Cardiac muscle cell (in vitro differentiated cells and primary cell): ENCODE measurements around the gene LPP. TPM values are rescaled to one million over a fixed set of nuclear protein-coding genes. Genes with fewer than 3 reads are reported as not detected.

Source experiments
- DNase-seq, 2 donors: peaks; one replicate each; pipeline versions ENCODE4 v3.0.0 to v3.0.0-alpha.2; 2010 to 2017; ENCODE audit warnings: low read depth in 1 of 2, low spot score in 1 of 2
- H3K27ac ChIP-seq: fragments of 200-600 bp; sonication (generic); 2 replicates; pipeline ENCODE4 v1.5.1; 2016
- H3K27me3 ChIP-seq: fragments of 200-600 bp; sonication (generic); 2 replicates; pipeline ENCODE4 v1.6.0; 2016; ENCODE audit warnings: control low read depth
- H3K36me3 ChIP-seq: fragments of 200-600 bp; sonication (generic); 2 replicates; pipeline ENCODE4 v1.5.1; 2016; ENCODE audit warnings: control low read depth
- H3K4me1 ChIP-seq: fragments of 200-600 bp; sonication (generic); 2 replicates; pipeline ENCODE4 v1.8.1; 2017; ENCODE audit warnings: low read depth, mild to moderate bottlenecking, mixed run types
- H3K4me3 ChIP-seq: fragments of 200-600 bp; sonication (generic); 2 replicates; pipeline ENCODE4 v1.5.1; 2016; ENCODE audit warnings: mild to moderate bottlenecking
- H3K9me3 ChIP-seq: fragments of 200-600 bp; sonication (generic); 2 replicates; pipeline ENCODE4 v1.5.1; 2017; ENCODE audit warnings: low read depth, mild to moderate bottlenecking, control low read depth
- polyA plus RNA-seq: library from polyadenylated mRNA; unstranded; fragments of >200 nt; fragmentation: Nextera tagmentation; extraction: Ambion mirVana; gene quantifications from 2 replicates; pipeline ENCODE4 v1.2.1, GENCODE V29; 2016
- total RNA-seq: library from RNA; depleted of rRNA; stranded (reverse); fragments of >200 nt; gene quantifications from 2 replicates; pipeline ENCODE4 v1.2.3, GENCODE V29; 2016
- TF ChIP-seq, protein P1 (sequence below): IDR thresholded peaks from 2 replicates; pipeline ENCODE4 v1.5.1; 2012; ENCODE audit warnings: low read depth, mild to moderate bottlenecking, low read length

LPP gene
- total and polyA plus RNA-seq, 2 experiments from 2014 or later: 21.4 to 45.2 TPM

DNA sequence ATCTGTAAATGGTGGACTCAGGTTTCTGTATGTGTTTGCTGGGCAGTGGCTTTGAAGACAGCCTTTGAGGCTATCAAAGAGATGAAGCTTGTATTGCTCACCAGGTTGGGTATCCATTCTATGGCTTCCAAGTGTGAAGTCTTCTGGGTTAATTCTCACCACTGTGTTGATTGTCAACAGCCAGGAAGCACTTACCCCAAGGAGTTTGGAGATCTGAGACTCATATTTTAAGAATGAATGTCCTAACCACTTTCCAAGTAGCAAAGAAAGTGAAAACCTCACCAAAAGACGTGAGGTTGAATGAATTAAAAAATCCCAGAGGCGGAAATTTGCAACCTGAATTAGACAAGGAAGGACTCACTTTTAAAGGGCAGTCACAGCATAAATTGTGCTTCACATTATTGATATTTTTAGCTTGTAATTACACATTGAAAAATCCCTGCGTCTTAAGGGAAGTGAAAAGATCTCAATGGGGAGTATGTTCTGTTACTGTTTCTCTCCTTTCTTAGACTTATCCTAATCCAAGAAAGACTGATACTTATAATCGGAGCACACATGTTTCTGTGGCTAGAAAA lies 713.8 kb downstream of the LPP start:
- Histone ChIP-seq H3K27me3 (no peaks in the 10 kb centered on the region), H3K36me3 (no peaks in the 10 kb centered on the region), H3K4me3 (no peak overlapping the region), H3K27ac (no peak overlapping the region), H3K4me1 (peaks cover 8% of the 10 kb centered on the region), H3K9me3 (no peaks in the 10 kb centered on the region)
- DNase-seq: no peak
- TF ChIP-seq, protein P1, sequence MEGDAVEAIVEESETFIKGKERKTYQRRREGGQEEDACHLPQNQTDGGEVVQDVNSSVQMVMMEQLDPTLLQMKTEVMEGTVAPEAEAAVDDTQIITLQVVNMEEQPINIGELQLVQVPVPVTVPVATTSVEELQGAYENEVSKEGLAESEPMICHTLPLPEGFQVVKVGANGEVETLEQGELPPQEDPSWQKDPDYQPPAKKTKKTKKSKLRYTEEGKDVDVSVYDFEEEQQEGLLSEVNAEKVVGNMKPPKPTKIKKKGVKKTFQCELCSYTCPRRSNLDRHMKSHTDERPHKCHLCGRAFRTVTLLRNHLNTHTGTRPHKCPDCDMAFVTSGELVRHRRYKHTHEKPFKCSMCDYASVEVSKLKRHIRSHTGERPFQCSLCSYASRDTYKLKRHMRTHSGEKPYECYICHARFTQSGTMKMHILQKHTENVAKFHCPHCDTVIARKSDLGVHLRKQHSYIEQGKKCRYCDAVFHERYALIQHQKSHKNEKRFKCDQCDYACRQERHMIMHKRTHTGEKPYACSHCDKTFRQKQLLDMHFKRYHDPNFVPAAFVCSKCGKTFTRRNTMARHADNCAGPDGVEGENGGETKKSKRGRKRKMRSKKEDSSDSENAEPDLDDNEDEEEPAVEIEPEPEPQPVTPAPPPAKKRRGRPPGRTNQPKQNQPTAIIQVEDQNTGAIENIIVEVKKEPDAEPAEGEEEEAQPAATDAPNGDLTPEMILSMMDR: no peak

DNA sequence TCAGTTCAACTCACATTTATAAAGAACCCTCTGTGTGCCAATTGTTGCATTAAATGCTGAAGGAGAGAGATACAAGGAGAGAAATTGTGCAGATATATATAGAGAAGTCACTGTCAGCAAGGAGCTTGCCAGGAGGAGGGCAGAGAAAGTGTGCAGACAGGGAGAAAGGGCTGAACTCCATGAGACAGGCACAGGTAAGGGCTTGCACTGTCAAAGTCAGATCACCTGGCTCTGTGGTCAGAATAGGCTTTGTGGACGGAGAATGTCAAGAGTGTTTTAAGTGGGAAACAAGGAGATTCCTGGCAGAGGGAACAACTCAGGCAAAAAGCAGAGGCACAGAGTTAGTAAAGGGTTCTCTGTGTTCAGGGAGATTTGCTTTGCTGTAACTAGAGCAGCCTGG lies 714.8 kb downstream of the LPP start:
- DNase-seq: no peak
- Histone ChIP-seq H3K9me3 (no peaks in the 10 kb centered on the region), H3K4me1 (peaks cover 5% of the 10 kb centered on the region), H3K4me3 (no peak overlapping the region), H3K27ac (no peak overlapping the region), H3K27me3 (no peaks in the 10 kb centered on the region), H3K36me3 (no peaks in the 10 kb centered on the region)
- TF ChIP-seq, protein P1: no peak

DNA sequence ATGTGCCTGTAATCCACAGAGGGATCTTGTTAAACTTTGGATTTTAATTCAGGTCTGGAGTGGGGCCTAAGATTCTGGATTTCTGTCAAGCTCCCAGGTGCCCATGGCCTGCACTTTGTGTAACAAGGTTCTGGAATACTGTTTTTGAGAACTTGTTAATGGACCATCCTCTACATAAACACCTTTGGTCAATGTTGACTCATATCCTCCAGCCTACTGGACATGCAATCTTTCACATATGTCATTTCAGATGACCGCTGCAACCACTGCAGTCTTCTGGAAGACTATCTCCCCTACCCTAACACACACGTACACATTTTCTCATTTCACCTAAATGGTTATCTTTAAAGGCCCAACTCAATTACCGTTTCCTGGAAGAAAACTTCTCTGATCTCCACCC lies 715.7 kb downstream of the LPP start:
- H3K4me1 ChIP-seq: no peaks in the 10 kb centered on the region
- no peak for DNase-seq
- no peak overlapping the region for H3K4me3 ChIP-seq
- TF ChIP-seq, protein P1: no peak
- no peak overlapping the region for H3K27ac ChIP-seq
- H3K36me3 ChIP-seq: peaks cover 4% of the 10 kb centered on the region
- H3K9me3 ChIP-seq: no peaks in the 10 kb centered on the region
- no peaks in the 10 kb centered on the region for H3K27me3 ChIP-seq

DNA sequence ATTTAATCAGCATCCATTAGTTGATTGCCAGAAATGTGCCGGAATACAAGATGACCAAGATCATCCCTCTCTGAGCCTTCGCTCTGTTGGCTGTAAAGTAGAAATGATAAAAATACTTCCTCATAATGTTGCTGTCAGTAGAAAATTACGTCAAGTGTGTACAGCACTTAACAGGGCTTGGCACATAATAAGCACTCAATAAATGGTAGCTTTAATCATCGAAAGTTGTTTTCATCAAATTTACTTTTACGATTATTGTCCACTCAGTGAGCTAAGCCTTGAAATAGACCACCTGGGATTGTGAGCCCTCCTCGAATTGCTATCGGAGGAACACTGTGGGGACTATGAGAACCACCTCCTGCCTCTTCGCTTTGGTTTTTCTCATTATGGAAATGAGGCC lies 716.5 kb downstream of the LPP start:
- TF ChIP-seq, protein P1: no peak
- Histone ChIP-seq H3K27me3 (no peaks in the 10 kb centered on the region), H3K4me1 (no peaks in the 10 kb centered on the region), H3K36me3 (peaks cover 11% of the 10 kb centered on the region), H3K9me3 (no peaks in the 10 kb centered on the region), H3K27ac (no peak overlapping the region), H3K4me3 (no peak overlapping the region)
- no peak for DNase-seq

DNA sequence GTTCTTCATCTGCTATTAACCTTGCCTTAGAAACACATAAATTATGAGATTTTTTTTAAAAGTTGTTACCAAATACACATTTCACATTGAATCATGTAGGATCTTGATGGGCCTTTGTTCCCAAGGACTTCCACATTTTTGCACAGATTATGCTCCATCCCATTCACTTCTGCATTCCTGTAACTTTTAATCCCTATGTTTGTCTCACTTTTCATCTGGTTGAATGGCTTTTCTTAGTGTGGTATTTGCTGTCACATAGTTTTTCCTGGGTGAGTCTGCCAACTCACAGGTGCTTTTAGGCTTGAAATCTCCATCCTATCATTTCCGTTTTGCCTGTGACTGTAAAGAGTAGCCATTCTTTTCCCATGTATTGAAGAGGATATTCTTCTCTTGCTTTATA lies 720.6 kb downstream of the LPP start:
- no peaks in the 10 kb centered on the region for H3K9me3 ChIP-seq
- H3K4me1 ChIP-seq: no peaks in the 10 kb centered on the region
- TF ChIP-seq, protein P1: no peak
- no peak overlapping the region for H3K4me3 ChIP-seq
- DNase-seq: no peak
- peaks cover 15% of the 10 kb centered on the region for H3K36me3 ChIP-seq
- no peaks in the 10 kb centered on the region for H3K27me3 ChIP-seq
- no peak overlapping the region for H3K27ac ChIP-seq
